Right ventricle myocardium superior (tissue), 1 donor: ENCODE results near the gene BMP5. TPM values are rescaled to one million over a fixed set of nuclear protein-coding genes. Genes with fewer than 3 reads are reported as not detected.
A peak's percentile ranks its signal among the peaks of the same experiment; 100 is the strongest.

ENCODE experiments used
- ATAC-seq: fragments of 200-7000 bp; cut with Tn5 transposase; one replicate; pipeline ENCODE4 v1.9.1; 2020; ENCODE audit warnings: mild to moderate bottlenecking; ENCODE audit not compliant: poor library complexity
- DNase-seq: peaks from one replicate; pipeline ENCODE4 v3.0.0-alpha.2; 2020
- intact Hi-C: fragments of 100-400 bp; cut with DNase I; formaldehyde crosslinking; loops from one replicate; pipeline ENCODE4 v1.11.2; 2022
- total RNA-seq: library from RNA; stranded (reverse); fragmentation: NEBNext Ultra II Directional; extraction: Animal tissue kit (Norgen Biotek cat#: 25700); gene quantifications from one replicate; pipeline ENCODE4 v1.2.1, GENCODE V29; 2021
- donor health status: DM: no; HTN: yes; CAD: no; lungs with severe emphysema.

Gene BMP5
- total RNA-seq, 1 donor from 2014 or later: 2.4 TPM

DNA sequence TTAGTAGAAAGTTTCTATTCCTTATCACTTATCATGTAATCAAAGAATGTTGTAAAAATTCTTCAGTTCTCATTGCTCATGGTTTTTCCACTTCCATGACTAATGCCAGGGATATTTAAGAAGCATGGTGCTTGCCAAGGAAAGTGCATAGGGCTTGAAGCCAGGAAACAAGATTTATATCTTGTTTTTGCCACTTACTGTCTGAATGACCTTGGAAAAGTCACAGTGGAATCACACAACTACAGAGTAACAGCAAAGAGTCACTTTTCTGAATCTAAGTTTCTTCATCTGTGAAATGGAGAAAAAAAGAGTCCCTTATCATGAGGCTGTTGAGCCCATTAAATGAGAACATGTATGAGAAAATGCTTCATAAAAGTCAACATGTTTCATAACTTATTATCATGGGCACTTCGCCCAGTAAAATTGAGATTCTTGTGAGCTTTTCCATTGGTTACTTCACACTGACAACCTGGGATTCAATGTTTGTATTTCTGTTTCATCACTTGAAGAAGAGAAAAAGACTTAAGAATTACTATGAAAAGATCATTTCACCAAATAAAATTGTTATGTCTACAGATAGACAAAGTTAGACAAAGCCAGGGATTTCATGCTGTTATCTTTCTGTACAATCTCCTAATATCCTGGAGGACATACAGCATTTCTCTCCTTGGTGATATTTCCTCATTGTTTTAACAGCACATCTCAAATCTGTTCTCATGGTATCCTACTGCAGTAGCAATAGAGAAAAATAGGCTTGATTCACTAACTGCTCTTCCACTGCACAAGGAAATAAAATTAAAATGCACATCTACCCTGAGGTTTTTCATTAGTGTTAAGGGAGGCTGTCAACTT lies 7.6 kb upstream of the BMP5 start:
- ATAC-seq (peak; percentile 71), DNase-seq (no peak)
- intact Hi-C loops: no loop called here

DNA sequence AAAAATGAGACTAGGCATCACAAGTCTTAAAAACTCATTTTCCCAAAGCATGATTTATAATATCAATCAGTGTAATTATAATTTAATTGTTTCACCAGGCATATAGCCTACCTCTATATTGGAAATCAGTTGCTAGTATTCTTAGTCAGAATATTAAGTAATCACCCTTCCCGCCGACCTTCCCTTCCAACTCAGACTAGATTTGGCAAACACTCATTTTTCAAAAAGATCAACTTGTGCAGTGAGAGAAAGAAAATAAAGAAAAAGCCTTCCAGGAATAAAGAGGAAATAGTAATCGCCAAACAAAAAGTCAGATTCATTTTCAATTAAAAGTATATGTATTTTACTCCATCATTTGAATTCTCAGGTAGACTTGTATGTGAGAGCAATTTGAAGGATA lies 1.9 kb upstream of the BMP5 start:
- ATAC-seq (no peak), DNase-seq (no peak)
- intact Hi-C loops: no loop called here

DNA sequence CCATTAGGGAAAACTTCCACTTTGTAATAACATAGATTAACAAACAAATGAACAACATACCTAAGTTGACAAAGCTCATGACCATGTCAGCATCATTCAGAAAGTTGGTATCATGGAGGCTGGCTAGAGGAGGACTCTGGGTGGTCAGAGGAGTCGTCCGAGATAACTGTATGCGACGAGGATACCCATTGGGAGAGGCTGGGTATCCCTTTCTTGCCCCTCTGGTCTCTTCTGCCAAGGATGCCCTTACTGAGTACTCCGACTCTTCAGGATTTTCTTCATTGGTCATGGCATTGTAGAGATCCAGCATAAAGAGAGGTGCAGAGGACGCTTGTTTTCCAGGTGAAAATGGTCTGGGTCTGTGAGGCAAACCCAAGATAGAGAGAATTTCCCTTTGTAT lies 1.1 kb downstream of the BMP5 start:
- no peak for DNase-seq
- no peak for ATAC-seq
- intact Hi-C loops: no loop called here

DNA sequence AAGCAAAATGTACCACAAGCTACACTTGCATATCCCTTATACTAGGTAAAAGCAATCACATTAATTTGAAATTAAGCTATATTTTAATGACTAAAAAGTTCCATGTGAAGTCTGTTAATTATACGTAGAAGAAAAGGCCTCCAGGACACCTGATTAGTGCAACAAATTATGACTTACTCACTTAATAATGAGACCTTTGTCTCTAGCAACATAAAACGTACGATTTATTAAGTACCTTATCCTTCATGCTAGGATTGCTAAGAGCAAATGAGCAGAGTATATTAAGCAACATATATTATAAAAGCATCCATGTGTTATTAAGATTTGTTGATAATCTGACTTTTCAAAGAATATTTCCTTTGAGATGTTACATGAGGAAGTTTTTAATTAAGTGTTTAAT lies 2.5 kb downstream of the BMP5 start:
- ATAC-seq (no peak), DNase-seq (no peak)
- intact Hi-C loops: no loop called here

DNA sequence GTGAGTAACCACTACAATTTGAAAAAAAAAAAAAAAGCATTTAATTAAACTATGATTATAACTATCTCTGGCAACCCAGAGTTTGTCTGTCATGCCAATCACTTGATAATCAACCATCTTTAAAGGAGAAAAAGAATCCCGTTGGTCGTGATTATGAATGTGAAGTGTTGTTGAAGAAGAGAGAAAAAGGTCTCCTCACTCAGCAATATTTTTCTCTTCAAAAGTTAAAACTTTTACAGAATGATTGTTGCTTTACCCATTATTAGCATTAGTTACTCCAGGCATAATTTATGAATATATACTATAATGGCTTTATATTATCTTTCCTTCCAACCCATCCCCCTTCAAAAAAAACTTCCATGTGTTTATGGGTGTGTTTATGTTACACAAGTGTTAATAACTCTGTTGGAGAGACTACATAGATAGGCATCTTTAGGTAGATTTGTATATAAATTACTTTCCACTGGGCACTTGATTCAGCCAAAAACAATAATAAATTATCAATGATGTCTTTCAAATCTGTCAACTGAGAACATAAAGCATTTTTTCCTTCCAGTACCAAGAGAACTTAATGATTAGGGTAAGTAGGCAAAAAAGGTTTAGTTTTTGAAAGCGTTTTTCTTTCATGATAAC lies 5.1 kb downstream of the BMP5 start:
- DNase-seq (no peak), ATAC-seq (no peak)
- intact Hi-C loops: no loop called here

DNA sequence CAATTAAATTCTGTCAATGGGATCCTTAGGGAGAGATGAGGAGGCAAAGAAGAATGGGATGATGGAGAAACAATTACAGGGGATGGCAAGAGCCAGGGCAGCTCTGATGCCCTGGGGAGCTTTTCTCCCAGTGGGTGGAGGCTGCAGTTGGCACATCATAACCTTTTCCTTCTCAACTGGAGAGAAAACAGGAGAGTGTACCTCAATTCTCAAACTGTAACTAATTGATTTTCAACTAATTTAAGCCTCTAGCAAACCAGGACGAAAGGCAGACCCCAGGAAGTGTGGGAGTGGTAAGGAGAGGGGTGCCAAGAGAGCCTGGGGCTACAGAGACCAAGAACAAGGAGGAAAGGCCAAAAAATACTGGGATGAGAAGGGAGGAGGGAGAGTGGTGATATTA lies 5.7 kb downstream of the BMP5 start:
- ATAC-seq (no peak), DNase-seq (no peak)
- intact Hi-C loops: no loop called here

DNA sequence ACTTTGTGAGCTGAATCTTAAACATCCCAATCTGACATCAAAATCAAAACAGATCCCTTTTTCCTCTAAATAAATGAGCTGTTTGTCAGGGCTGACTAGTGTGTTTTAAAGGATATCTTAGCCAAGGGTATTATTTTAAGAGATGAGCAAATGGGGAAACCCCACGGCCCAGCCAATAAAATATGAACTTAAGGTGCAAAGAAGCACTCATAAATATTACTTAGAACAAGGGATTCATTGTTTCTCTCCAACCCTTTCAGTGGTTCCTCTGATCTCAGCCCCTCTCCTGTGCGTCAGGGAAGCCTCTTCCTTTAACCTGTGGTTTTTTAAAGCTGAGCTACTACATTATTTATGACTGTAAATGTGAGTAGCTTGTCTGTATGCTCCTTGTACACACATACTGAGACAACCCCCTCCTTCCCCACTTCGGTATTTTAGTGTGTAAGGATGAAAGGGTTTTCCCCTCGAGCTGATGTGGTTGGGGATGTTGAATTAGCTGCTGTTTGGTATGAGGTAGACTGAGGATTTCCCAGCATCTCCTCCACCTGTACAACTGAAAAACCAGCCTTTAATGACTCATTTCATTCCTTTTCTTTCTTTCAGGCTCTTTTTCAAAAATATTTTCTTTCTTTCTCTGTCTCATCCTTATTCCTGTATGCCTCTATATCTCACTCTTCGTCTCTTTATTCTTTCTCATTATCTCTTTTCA lies 6.5 kb downstream of the BMP5 start:
- DNase-seq: no peak
- intact Hi-C loops: no loop called here
- ATAC-seq: no peak

DNA sequence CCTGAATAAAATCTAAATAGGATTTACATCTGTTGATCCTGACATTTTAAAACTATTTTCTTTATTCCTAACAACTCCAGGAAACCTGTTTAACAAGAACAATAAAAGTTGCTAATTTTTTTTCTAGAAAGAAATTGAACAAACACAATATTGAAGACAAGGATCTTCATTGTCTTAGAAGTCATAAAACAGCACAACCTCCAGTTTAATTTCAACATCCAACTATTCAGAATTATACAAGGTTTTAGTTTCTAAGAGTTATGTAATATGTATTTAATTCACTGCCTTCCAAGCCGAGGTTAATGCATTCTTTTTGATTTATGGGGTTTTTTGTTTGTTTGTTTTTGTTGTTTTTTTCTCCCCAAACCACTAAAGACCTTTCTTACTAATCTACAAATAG lies 7.2 kb downstream of the BMP5 start:
- DNase-seq: no peak
- intact Hi-C loops: no loop called here
- ATAC-seq: no peak

DNA sequence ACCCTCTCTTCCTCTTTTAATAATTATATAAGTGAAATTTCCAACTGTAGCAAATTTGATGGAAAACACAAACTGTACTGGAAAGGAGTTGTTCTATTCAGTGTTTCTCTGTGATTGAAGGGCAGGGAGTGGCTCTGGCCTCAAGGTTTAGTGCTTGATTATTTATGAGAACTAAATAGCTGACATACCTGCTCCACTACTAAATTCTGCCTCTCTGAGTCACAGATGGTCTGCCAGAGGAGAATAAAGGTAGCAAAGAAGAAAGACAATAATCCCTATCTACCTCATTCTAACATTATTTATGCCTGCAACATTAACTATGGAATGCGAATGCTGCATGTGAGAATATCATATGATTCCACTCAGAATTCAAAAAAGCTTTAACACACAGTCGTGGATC lies 9.3 kb downstream of the BMP5 start:
- DNase-seq: no peak
- intact Hi-C loops: no loop called here
- no peak for ATAC-seq

DNA sequence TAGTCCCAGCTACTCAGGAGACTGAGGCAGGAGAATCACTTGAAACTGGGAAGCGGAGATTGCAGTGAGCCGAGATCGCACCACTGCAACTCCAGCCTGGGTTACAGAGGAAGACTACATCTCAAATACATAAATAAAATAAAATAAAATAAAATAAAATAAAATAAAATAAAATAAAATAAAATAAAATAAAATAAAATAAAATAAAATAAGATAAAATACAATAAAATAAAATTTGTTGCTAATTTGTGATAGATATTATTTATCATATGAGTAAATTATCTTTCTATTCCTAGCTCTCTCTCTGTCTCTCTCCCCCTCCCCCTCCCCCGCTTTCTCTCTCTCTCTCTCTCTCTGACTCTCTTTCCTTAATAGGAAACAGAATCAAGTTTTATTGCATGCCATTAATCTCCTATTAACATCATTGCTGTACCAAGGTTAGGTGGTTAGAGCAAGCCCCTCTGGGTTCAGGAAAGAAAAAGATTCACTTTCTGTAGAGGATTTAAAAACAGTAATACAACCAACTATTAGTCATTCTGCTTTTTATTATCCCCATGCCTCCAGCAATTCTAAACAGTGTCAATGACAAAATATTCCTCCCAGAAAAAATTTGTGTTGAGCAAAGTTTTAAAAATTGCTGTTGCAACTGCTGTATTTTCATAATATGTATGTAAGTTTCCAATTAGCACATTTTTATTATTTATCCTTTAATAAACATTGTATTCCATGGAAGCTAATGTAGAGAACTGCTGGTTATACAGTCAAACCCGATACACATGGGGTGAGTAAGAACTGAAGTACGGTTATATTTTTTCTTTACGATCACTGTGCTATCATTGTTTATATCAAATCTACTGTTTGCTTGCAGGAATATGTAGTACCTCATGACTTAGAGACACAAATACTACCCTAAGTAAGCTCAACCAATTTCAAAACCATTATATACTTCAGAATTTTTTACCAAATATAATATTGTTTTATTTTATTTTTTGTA lies 22.1 kb downstream of the BMP5 start:
- intact Hi-C loops: no loop called here
- no peak for ATAC-seq

DNA sequence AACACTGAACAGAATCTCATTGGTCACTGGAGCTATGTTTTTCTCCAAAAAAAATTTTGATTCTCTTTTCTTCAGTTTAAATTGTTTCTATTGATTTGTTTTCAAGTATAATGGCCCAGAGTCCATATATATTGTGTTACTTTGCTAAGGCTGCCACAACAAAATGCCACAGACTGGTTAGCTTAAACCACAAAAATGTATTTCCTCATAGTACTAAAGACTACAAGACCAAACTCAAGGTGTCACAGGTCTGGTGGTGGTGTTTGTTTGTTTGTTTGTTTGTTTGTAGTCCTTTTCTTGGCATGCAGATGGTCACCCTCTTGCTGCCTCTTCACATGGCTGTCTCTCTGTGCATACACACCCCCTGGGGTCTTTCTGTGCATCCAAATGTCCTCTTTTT lies 34.0 kb downstream of the BMP5 start:
- no peak for DNase-seq
- ATAC-seq: no peak
- intact Hi-C loops: no loop called here

More for the DNA sequence above, 22.1 kb downstream of the BMP5 start:
- no peak for DNase-seq

DNA sequence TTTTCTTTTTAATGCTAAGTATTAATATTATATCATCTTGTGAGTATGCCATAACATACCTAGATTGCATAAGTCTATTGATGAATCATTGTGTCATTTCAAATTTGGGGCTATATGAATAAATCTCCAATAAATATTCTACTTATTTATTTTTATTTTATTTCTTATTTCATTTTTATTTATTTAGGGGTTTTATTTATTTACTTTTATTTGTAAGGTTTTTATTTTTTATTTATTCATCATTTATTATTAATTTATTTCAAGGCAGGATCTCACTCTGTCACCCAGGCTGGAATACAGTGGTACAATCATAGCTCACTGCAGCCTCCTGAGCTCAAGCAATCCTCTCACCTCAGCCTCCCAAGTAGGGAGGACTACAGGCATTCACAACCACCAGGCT lies 36.3 kb downstream of the BMP5 start:
- DNase-seq: no peak
- ATAC-seq: no peak
- intact Hi-C loops: no loop called here

DNA sequence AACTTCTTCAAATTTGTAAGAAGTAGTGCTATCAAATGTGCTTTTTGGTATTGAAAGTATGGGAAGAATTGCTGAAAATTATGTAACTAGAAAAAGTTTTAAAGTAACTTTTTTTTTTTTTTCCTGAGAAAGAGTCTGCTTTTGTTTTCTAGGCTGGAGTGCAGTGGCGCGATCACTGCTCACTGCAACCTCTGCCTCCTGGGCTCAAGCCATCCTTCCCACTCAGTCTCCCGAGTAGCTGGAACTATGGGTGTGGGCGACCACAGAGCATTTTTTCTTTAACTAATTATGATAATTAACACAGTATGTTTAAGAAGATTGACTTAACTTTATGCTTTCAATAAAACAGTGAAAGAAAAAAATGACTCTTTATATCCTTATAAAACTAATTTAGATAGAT lies 38.4 kb downstream of the BMP5 start:
- intact Hi-C loops: no loop called here
- DNase-seq (no peak), ATAC-seq (peak; percentile 66)

DNA sequence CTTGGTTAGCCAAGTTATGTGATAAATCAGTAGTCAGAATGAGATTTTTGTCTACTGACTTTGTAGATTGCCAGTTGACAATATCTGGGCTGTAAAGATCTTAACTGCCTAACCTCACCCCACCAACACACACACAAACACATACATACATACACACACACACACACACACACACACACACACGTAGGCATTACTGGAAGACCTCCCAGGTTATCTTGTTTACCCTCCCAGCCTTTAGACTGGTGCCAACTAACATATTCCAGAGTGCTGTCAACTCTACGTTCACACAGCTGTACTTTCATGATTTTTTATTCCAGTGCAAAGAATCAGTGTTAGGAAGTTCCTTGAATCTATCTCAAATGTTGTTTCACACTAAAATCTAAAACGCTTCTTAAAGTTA lies 38.9 kb downstream of the BMP5 start:
- ATAC-seq (peak; percentile 86), DNase-seq (no peak)
- intact Hi-C loops: no loop called here

DNA sequence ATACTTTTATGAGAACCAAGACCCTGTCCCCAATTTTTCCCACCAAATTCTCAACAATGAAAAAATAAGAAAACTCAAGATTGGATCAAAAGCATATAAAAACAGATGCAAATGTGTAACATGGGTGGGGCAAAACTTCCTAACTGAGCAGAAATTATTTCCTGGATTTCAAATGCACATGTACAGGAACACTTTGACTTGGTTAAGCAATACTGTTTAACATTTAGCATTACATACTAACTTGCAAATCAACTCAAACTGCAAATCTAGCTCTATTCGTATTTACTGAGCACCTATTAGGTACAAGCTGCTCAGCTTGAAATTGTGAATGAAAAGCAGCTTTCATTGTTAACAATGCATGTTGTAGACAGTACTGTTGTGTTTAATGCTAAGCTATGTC lies 40.2 kb downstream of the BMP5 start:
- no peak for ATAC-seq
- intact Hi-C loops: no loop called here

DNA sequence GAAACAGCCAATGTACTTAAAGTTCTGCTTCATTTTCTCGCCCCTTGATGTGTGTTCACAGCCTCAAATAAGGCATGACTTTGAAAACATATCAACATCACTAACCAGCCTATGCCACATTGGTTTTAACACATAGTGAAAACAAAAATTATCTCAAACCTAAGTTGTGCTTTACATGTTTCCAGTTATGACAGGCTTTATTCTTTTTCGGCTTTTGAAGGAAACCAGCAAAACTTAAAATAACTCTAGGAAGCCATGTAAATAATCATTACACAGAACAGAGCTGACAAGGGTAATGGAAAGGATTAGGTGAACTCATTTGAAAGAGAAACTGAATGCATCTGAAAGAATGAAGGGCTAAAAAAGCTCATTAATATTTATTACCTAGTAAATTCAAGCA lies 42.1 kb downstream of the BMP5 start:
- ATAC-seq (no peak), DNase-seq (no peak)
- intact Hi-C loops: no loop called here

More for the DNA sequence above, 40.2 kb downstream of the BMP5 start:
- DNase-seq: no peak

DNA sequence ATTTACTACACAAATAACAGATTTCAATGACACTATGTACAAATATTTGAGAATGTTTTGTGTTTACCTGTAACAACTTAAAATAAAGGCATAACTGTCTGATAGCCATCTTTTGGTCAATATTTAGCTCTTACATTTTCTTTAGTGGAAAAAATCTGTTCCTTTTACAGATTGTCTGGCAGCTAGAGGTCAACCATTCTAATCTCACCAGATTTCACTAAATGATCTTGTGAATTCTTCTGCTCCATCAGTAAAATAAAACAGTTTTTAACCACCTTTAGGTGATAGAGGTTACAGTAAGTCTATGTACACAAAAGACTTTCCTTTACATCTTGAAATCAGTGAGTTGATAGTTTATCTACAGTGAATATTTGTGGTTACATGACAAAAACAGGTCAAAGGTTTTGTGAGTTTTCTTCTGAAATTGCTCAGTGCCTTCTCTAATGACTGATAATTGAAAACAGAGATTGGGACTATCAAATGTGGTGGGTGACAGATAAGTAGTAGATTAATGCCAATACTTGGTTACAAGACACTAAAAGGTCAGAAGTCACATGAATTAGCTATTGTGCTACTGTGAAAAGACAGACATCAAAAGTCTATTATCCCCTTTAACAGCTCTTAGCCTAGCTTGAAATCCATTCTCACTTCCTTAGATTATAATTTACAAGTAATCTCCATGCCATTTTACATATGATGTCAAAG lies 47.4 kb downstream of the BMP5 start:
- intact Hi-C loops: no loop called here
- DNase-seq (no peak), ATAC-seq (no peak)

DNA sequence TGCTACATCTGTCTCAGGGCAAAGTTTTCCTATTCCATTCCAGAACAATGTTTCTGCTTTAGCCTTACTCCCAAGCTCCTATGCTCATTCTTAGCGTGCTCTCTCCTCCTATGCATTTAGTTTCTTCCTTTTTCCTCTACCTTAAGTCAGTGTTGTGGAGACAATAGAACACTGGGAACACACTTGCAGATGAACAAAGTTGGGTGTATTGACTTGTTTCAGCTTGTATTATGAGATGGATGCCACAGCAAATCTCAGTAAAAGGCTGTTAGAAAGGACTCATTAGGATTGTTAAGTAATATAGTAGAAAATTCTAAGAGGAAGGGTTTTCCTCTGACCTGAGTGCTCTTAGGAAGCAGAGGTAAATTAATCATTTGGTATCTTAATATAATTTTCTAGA lies 48.4 kb downstream of the BMP5 start:
- intact Hi-C loops: no loop called here
- no peak for ATAC-seq
- DNase-seq: no peak
